Liver (tissue), 9 donors: ENCODE measurements around the gene SBF2. TPM values are rescaled to one million over a fixed set of nuclear protein-coding genes. Genes with fewer than 3 reads are reported as not detected.

ENCODE experiments used
- DNase-seq: peaks from one replicate; pipeline ENCODE4 v3.0.0-alpha.2; 2017; ENCODE audit warnings: low spot score
- H3K27ac ChIP-seq, 2 donors: one replicate each; pipeline ENCODE4 v1.7.0; 2013; ENCODE audit warnings: inconsistent platforms in 2 of 2, low read length in 2 of 2, control low read depth in 1 of 2, low read depth in 1 of 2, mild to moderate bottlenecking in 1 of 2
- H3K27me3 ChIP-seq, 4 donors: one replicate each; pipeline versions ENCODE4 v1.6.1 to v1.7.0; 2013; ENCODE audit warnings: low read length in 3 of 4, inconsistent platforms in 1 of 4, mild to moderate bottlenecking in 1 of 4, moderate library complexity in 1 of 4; ENCODE audit not compliant: control insufficient read depth in 4 of 4, insufficient read depth in 4 of 4
- H3K36me3 ChIP-seq, 4 donors: one replicate each; pipeline versions ENCODE4 v1.6.1 to v1.7.0; 2013; ENCODE audit warnings: low read length in 3 of 4, mild to moderate bottlenecking in 3 of 4, low read depth in 1 of 4, moderate library complexity in 1 of 4; ENCODE audit not compliant: control insufficient read depth in 4 of 4, insufficient read depth in 3 of 4
- H3K4me1 ChIP-seq, 4 donors: one replicate each; pipeline versions ENCODE4 v1.6.1 to v1.7.0; 2013; ENCODE audit warnings: low read length in 3 of 4, mild to moderate bottlenecking in 3 of 4, moderate library complexity in 1 of 4; ENCODE audit not compliant: control insufficient read depth in 4 of 4, insufficient read depth in 4 of 4
- H3K4me3 ChIP-seq, 3 donors: one replicate each; pipeline versions ENCODE4 v1.6.1 to v1.7.0; 2013; ENCODE audit warnings: low read length in 3 of 3, control low read depth in 1 of 3, low read depth in 1 of 3, mild to moderate bottlenecking in 1 of 3
- H3K9ac ChIP-seq, 2 donors: one replicate each; pipeline ENCODE4 v1.7.0; 2013; ENCODE audit warnings: low read length in 2 of 2, mild to moderate bottlenecking in 2 of 2, moderate library complexity in 2 of 2, control low read depth in 1 of 2, low read depth in 1 of 2
- H3K9me3 ChIP-seq, 4 donors: one replicate each; pipeline versions ENCODE4 v1.6.1 to v1.7.0; 2013; ENCODE audit warnings: low read length in 3 of 4; ENCODE audit not compliant: control insufficient read depth in 4 of 4
- ATF3 ChIP-seq: IDR thresholded peaks from 2 replicates; pipeline ENCODE4 v1.6.1; 2016; ENCODE audit warnings: antibody characterized with exemption
- EGR1 ChIP-seq, 2 donors: IDR thresholded peaks; 2 replicates each; pipeline ENCODE4 v1.6.1; 2016 to 2018; ENCODE audit warnings: antibody characterized with exemption in 2 of 2, low read depth in 2 of 2
- FOXA1 ChIP-seq: IDR thresholded peaks from 2 replicates; pipeline ENCODE4 v1.6.1; 2016; ENCODE audit warnings: antibody characterized with exemption
- FOXA2 ChIP-seq: IDR thresholded peaks from 2 replicates; pipeline ENCODE4 v1.6.1; 2016; ENCODE audit warnings: antibody characterized with exemption
- GABPA ChIP-seq, 2 donors: IDR thresholded peaks in 1 of 2; conservative IDR thresholded peaks in 1 of 2; 2 replicates each; pipeline ENCODE4 v1.6.1; 2016; ENCODE audit warnings: antibody characterized with exemption in 2 of 2, mild to moderate bottlenecking in 1 of 2, moderate library complexity in 1 of 2
- HNF4A ChIP-seq, 2 donors: conservative IDR thresholded peaks; 2 replicates each; pipeline ENCODE4 v1.6.1; 2016; ENCODE audit warnings: antibody characterized with exemption in 2 of 2, mild to moderate bottlenecking in 2 of 2
- HNF4G ChIP-seq: IDR thresholded peaks from 2 replicates; pipeline ENCODE4 v1.6.1; 2016; ENCODE audit warnings: antibody characterized with exemption
- JUND ChIP-seq, 2 donors: IDR thresholded peaks; 2 replicates each; pipeline ENCODE4 v1.6.1; 2016; ENCODE audit warnings: antibody characterized with exemption in 2 of 2
- MAX ChIP-seq: IDR thresholded peaks from 2 replicates; pipeline ENCODE4 v1.6.1; 2016; ENCODE audit warnings: antibody characterized with exemption
- NR2F2 ChIP-seq: IDR thresholded peaks from 2 replicates; pipeline ENCODE4 v1.6.1; 2016; ENCODE audit warnings: antibody characterized with exemption
- RAD21 ChIP-seq, 2 donors: IDR thresholded peaks; 2 replicates each; pipeline ENCODE4 v1.6.1; 2016; ENCODE audit warnings: antibody characterized with exemption in 2 of 2, mild to moderate bottlenecking in 2 of 2
- REST ChIP-seq: IDR thresholded peaks from 2 replicates; pipeline ENCODE4 v1.6.1; 2016; ENCODE audit warnings: antibody characterized with exemption, mild to moderate bottlenecking
- RXRA ChIP-seq, 2 donors: IDR thresholded peaks; 2 replicates each; pipeline ENCODE4 v1.6.1; 2017 to 2018; ENCODE audit warnings: antibody characterized with exemption in 2 of 2, mild to moderate bottlenecking in 1 of 2
- SP1 ChIP-seq: IDR thresholded peaks from 2 replicates; pipeline ENCODE4 v1.6.1; 2018; ENCODE audit warnings: antibody characterized with exemption, mild to moderate bottlenecking
- TAF1 ChIP-seq: conservative IDR thresholded peaks from 2 replicates; pipeline ENCODE4 v1.6.1; 2016; ENCODE audit warnings: antibody characterized with exemption, mild to moderate bottlenecking
- YY1 ChIP-seq: IDR thresholded peaks from 2 replicates; pipeline ENCODE4 v1.6.1; 2016; ENCODE audit warnings: antibody characterized with exemption, mild to moderate bottlenecking
- ZBTB33 ChIP-seq: IDR thresholded peaks from 2 replicates; pipeline ENCODE4 v1.6.1; 2016; ENCODE audit warnings: antibody characterized with exemption
- WGBS: extraction: QIAGEN DNeasy Blood & Tissue Kit; methylation state at CpG from one replicate; pipeline ENCODE4 v1.1.7; 2013; 5-methylcytosine and 5-hydroxymethylcytosine counted together
- polyA plus RNA-seq, 2 donors: library from polyadenylated mRNA; stranded (reverse) in 1 of 2; unstranded in 1 of 2; fragments of 200-250 nt in 1 of 2; fragments of >200 nt in 1 of 2; fragmentation: Nextera tagmentation in 1 of 2; extraction: Ambion mirVana in 1 of 2; gene quantifications; one replicate each; pipeline versions ENCODE4 v1.2.1 to v1.2.3, GENCODE V29; 2013 to 2015
- total RNA-seq, 2 donors: library from RNA; depleted of rRNA; stranded (reverse); fragments of >200 nt; gene quantifications; one replicate each; pipeline ENCODE4 v1.2.3, GENCODE V29; 2014
- TF ChIP-seq, protein P1 (sequence below): fragments of 150-350 bp; IDR thresholded peaks from 2 replicates; pipeline ENCODE4 v1.5.1; 2017; ENCODE audit warnings: improper control_type of control experiment, low read depth, low read length; ENCODE audit not compliant: missing input control
- donor health status: healthy.
- donor health status: healthy.
- donor health status: healthy.
- donor health status: healthy.
- donor health status: healthy.

Gene SBF2
- total and polyA plus RNA-seq, 4 donors, result 7.5 to 31.3 (median 14.7) TPM

GRCh38 chr11:9827708-9828107, 466.3 kb downstream of the SBF2 start:
- WGBS, result 88% methylated on average over 1 of the region's 1 CpG
- Histone ChIP-seq H3K36me3 (peaks cover 3 to 11% (median 7%) of the 10 kb centered on the region in 4 donors), H3K4me3 (no peak overlapping the region), H3K4me1 (no peaks in the 10 kb centered on the region), H3K27me3 (no peaks in the 10 kb centered on the region), H3K9me3 (no peaks in the 10 kb centered on the region), H3K27ac (no peak overlapping the region), H3K9ac (no peak overlapping the region)
- TF ChIP-seq MAX, result no peak
- no peak for TF ChIP-seq HNF4A (conservative IDR thresholded peaks at IDR 0.05)
- TF ChIP-seq SP1, result no peak
- TF ChIP-seq JUND (IDR thresholded peaks at IDR 0.05), result no peak
- TF ChIP-seq, protein P1, sequence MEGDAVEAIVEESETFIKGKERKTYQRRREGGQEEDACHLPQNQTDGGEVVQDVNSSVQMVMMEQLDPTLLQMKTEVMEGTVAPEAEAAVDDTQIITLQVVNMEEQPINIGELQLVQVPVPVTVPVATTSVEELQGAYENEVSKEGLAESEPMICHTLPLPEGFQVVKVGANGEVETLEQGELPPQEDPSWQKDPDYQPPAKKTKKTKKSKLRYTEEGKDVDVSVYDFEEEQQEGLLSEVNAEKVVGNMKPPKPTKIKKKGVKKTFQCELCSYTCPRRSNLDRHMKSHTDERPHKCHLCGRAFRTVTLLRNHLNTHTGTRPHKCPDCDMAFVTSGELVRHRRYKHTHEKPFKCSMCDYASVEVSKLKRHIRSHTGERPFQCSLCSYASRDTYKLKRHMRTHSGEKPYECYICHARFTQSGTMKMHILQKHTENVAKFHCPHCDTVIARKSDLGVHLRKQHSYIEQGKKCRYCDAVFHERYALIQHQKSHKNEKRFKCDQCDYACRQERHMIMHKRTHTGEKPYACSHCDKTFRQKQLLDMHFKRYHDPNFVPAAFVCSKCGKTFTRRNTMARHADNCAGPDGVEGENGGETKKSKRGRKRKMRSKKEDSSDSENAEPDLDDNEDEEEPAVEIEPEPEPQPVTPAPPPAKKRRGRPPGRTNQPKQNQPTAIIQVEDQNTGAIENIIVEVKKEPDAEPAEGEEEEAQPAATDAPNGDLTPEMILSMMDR, result no peak
- TF ChIP-seq HNF4G, result no peak
- TF ChIP-seq ZBTB33, result no peak
- no peak for TF ChIP-seq FOXA2
- TF ChIP-seq EGR1 (IDR thresholded peaks at IDR 0.05; ENCODE audit: low read depth in 2 of 2), result no peak
- TF ChIP-seq NR2F2, result no peak
- no peak for TF ChIP-seq YY1
- TF ChIP-seq RXRA (IDR thresholded peaks at IDR 0.05), result no peak
- TF ChIP-seq FOXA1, result no peak
- TF ChIP-seq ATF3, result no peak
- TF ChIP-seq REST, result no peak
- TF ChIP-seq TAF1, result no peak
- no peak for TF ChIP-seq RAD21 (IDR thresholded peaks at IDR 0.05)
- TF ChIP-seq GABPA (IDR thresholded peaks at IDR 0.05 in 1 of 2, conservative IDR thresholded peaks at IDR 0.05 in 1 of 2), result no peak
- no peak for DNase-seq
